NT2/D1 (cell line): ENCODE results near the gene RREB1.
"Not testable (repeated sequence)": the region's sequence is repeated elsewhere in the genome, so short reads cannot be mapped to it uniquely, and the experiment has no call there.

Source experiments
- SUZ12 ChIP-seq: IDR thresholded peaks from 2 replicates; pipeline ENCODE4 v1.6.1; 2011; ENCODE audit not compliant: insufficient read length, insufficient read depth; ENCODE audit errors: extremely low read depth
- YY1 ChIP-seq: IDR thresholded peaks from 2 replicates; pipeline ENCODE4 v1.6.1; 2011; ENCODE audit not compliant: insufficient read length, insufficient read depth
- ZNF274 ChIP-seq: IDR thresholded peaks from 2 replicates; pipeline ENCODE4 v1.6.1; 2011; ENCODE audit warnings: mild to moderate bottlenecking, low read depth, low read length

- not testable (repeated sequence) for TF ChIP-seq ZNF274, YY1, SUZ12
Observed at GRCh38 chr6:7157307-7157706, 49.5 kb downstream of the RREB1 start.
